ENCODE results near the gene FDXACB1.

DNA sequence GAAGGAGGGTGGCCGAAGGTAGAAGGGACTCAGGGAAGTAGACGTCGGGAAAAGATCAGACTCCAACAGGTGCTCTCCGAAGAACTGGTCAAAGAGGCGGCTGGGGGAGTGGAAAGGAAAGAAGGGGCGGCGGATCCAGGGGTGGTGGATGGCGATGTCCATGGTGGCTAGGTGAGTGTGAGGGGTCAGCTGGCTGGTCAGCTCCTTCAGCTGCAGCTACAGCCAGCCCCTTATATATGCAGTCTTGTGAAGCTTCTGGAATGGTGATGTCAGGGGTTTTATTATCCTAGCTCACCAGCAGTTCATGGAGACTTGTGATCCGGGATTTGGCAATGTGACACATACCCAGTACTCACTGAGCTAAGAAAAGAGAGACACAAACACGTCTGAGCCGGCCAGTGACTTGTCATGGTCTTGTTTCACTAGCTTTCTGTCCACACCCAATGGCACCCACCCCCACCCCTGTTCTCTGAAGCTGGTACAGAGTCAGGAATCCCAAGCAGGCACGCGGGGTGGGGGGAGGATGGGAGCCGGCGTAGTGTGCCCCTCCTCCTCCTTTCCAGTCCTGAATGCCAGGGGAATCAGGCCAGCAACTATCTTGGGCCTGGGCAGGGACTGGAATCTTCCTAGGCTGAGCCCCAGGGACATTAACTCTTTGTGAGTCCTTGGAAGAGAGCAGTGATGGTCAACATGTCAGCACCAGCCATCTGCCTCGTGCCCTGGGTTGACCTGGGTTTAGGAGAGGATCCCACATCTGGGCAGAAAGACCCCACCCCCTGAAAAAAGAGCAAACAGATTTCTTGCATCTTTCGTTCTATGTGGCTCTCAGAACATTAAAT lies 32.8 kb upstream of the FDXACB1 start, which contains the start of gene CRYAB:
- TF ChIP-seq CTCF (IDR thresholded peaks at IDR 0.05), result peak in 1 of 4 experiments; percentile 1
- peak; percentile 47 to 48 for TF ChIP-seq POLR2A (IDR thresholded peaks at IDR 0.05)

All from uterus (tissue), 2 donors.